ENCODE results near the gene AMBRA1. TPM values are rescaled to one million over a fixed set of nuclear protein-coding genes. Genes with fewer than 3 reads are reported as not detected.

AMBRA1 gene
- total and polyA plus RNA-seq, 12 donors: 5.2 to 23.3 (median 16.0) TPM

GRCh38 chr11:46514370-46514769 lies 79.5 kb downstream of the AMBRA1 start:
- no peak for DNase-seq
- intact Hi-C loops (cut with DNase I): no loop called here
- no peak for TF ChIP-seq CTCF (IDR thresholded peaks at IDR 0.05)
- Histone ChIP-seq H3K36me3 (peaks cover 0 to 17% (median 0%) of the 10 kb centered on the region in 9 donors), H3K4me3 (no peak overlapping the region), H3K27me3 (no peaks in the 10 kb centered on the region), H3K9me3 (no peaks in the 10 kb centered on the region), H3K4me1 (peaks cover 4 to 33% (median 24%) of the 10 kb centered on the region in 9 donors), H3K27ac (peak overlapping the region in 1 of 10 donors; percentile 15)
- WGBS, 2 donors: 85 to 97% methylated on average over 1 of the region's 1 CpG
- no peak for ATAC-seq

- DNase-seq: peak; percentile 42 to 59
- Histone ChIP-seq H3K27me3 (no peaks in the 10 kb centered on the region), H3K4me3 (no peak overlapping the region), H3K36me3 (peaks cover 0 to 18% (median 0%) of the 10 kb centered on the region in 9 donors), H3K9me3 (no peaks in the 10 kb centered on the region), H3K27ac (peak overlapping the region in 1 of 10 donors; percentile 15), H3K4me1 (peaks cover 4 to 31% (median 22%) of the 10 kb centered on the region in 9 donors)
- intact Hi-C loops (cut with DNase I): no loop called here
- WGBS, 2 donors: 31 to 32% methylated on average over 3 of the region's 3 CpGs
- peak in 7 of 8 donors; percentile 47 to 79 (median 73) for ATAC-seq
- no peak for TF ChIP-seq CTCF (IDR thresholded peaks at IDR 0.05)
Observed at GRCh38 chr11:46513934-46514342, 79.9 kb downstream of the AMBRA1 start.

GRCh38 chr11:46512261-46512881 lies 81.5 kb downstream of the AMBRA1 start:
- intact Hi-C loops (cut with DNase I): no loop called here
- Histone ChIP-seq H3K4me1 (peaks cover 4 to 20% (median 15%) of the 10 kb centered on the region in 9 donors), H3K27ac (no peak overlapping the region), H3K36me3 (peaks cover 0 to 34% (median 6%) of the 10 kb centered on the region in 9 donors), H3K27me3 (no peaks in the 10 kb centered on the region), H3K9me3 (no peaks in the 10 kb centered on the region), H3K4me3 (no peak overlapping the region)
- WGBS, 2 donors: 96 to 97% methylated on average over 5 of the region's 5 CpGs
- no peak for TF ChIP-seq CTCF (IDR thresholded peaks at IDR 0.05)
- no peak for ATAC-seq
- no peak for DNase-seq

GRCh38 chr11:46511342-46511741 lies 82.5 kb downstream of the AMBRA1 start:
- no peak for TF ChIP-seq CTCF (IDR thresholded peaks at IDR 0.05)
- 90 to 96% methylated on average over 2 of the region's 2 CpGs for WGBS, 2 donors
- ATAC-seq: no peak

More at GRCh38 chr11:46511342-46511741, 82.5 kb downstream of the AMBRA1 start:
- no peak for DNase-seq
- Histone ChIP-seq H3K4me3 (no peak overlapping the region), H3K27ac (no peak overlapping the region), H3K4me1 (peaks cover 5 to 24% (median 18%) of the 10 kb centered on the region in 9 donors), H3K36me3 (peaks cover 0 to 39% (median 6%) of the 10 kb centered on the region in 9 donors), H3K9me3 (no peaks in the 10 kb centered on the region), H3K27me3 (no peaks in the 10 kb centered on the region)
- intact Hi-C loops (cut with DNase I): no loop called here
